LHCN-M2 (cell line): ENCODE results near the gene MOB3C. TPM values are rescaled to one million over a fixed set of nuclear protein-coding genes. Genes with fewer than 3 reads are reported as not detected.
"Not testable (repeated sequence)": the region's sequence is repeated elsewhere in the genome, so short reads cannot be mapped to it uniquely, and the experiment has no call there.

Experiments
- DNase-seq: peaks from one replicate; pipeline ENCODE4 v3.0.0-alpha.2; 2012; ENCODE audit warnings: low read depth
- polyA plus RNA-seq: library from polyadenylated mRNA; unstranded; fragments of >200 nt; gene quantifications from one replicate; pipeline ENCODE4 v1.2.1, GENCODE V29; 2012; ENCODE audit warnings: missing spikeins
- total RNA-seq: library from RNA; depleted of rRNA; stranded (reverse); fragments of >200 nt; gene quantifications from 2 replicates; pipeline ENCODE4 v1.2.3, GENCODE V29; 2014; rRNA removed

Gene MOB3C
- total RNA-seq, result 5.5 and 10.8 TPM in 2 replicates
- polyA plus RNA-seq, result 4.2 TPM

- peak; percentile 78 for DNase-seq
Observed at GRCh38 chr1:46616277-46617107, at the start of gene MOB3C. Gene MOB3C (minus strand): TSS chr1:46616811. CDS start chr1:46613321, 3,490 bp downstream.

- no peak for DNase-seq
Observed at GRCh38 chr1:46665983-46666382, 49.4 kb upstream of the MOB3C start.

- DNase-seq, result not testable (repeated sequence)
Observed at GRCh38 chr1:46662919-46663318, 46.3 kb upstream of the MOB3C start.

- DNase-seq, result not testable (repeated sequence)
Observed at GRCh38 chr1:46660116-46660515, 43.5 kb upstream of the MOB3C start.

GRCh38 chr1:46659307-46659870, 42.8 kb upstream of the MOB3C start:
- DNase-seq, result no peak

GRCh38 chr1:46657775-46658174, 41.2 kb upstream of the MOB3C start:
- DNase-seq, result no peak

GRCh38 chr1:46656643-46657042, 40.0 kb upstream of the MOB3C start:
- DNase-seq, result no peak

GRCh38 chr1:46655848-46656247, 39.2 kb upstream of the MOB3C start:
- no peak for DNase-seq

GRCh38 chr1:46654698-46655097, 38.1 kb upstream of the MOB3C start:
- DNase-seq, result not testable (repeated sequence)

GRCh38 chr1:46654012-46654411, 37.4 kb upstream of the MOB3C start:
- DNase-seq, result no peak

GRCh38 chr1:46653405-46653958, 36.9 kb upstream of the MOB3C start:
- no peak for DNase-seq

GRCh38 chr1:46652321-46653100, 35.9 kb upstream of the MOB3C start:
- DNase-seq, result no peak

- DNase-seq, result not testable (repeated sequence)
Observed at GRCh38 chr1:46651152-46651551, 34.5 kb upstream of the MOB3C start.

GRCh38 chr1:46650491-46650890, 33.9 kb upstream of the MOB3C start:
- no peak for DNase-seq

- DNase-seq, result no peak
Observed at GRCh38 chr1:46649764-46650163, 33.2 kb upstream of the MOB3C start.

GRCh38 chr1:46647611-46648010, 31.0 kb upstream of the MOB3C start:
- no peak for DNase-seq

GRCh38 chr1:46646844-46647243, 30.2 kb upstream of the MOB3C start:
- no peak for DNase-seq

GRCh38 chr1:46646331-46646730, 29.7 kb upstream of the MOB3C start:
- no peak for DNase-seq

GRCh38 chr1:46645815-46646214, 29.2 kb upstream of the MOB3C start:
- no peak for DNase-seq

GRCh38 chr1:46643368-46643775, 26.8 kb upstream of the MOB3C start:
- peak; percentile 86 for DNase-seq

GRCh38 chr1:46642115-46642680, 25.6 kb upstream of the MOB3C start:
- DNase-seq, result no peak

- no peak for DNase-seq
Observed at GRCh38 chr1:46639547-46639946, 22.9 kb upstream of the MOB3C start.
